DOHH2 (cell line): ENCODE data around the gene CRHBP.

Experiments used
- CTCF ChIP-seq: fragments of 200-600 bp; sonication (generic); IDR thresholded peaks from one replicate; pipeline ENCODE4 v1.5.1; 2014; ENCODE audit warnings: antibody characterized with exemption, mild to moderate bottlenecking, low read depth, low read length; ENCODE audit not compliant: poor library complexity, severe bottlenecking
- EZH2phosphoT487 ChIP-seq: fragments of 200-600 bp; sonication (generic); IDR thresholded peaks from 2 replicates; pipeline ENCODE4 v1.6.1; 2017; ENCODE audit warnings: borderline replicate concordance, mild to moderate bottlenecking, antibody characterized with exemption, low read length, moderate library complexity, mixed read lengths

- TF ChIP-seq CTCF (no peak), EZH2phosphoT487 (no peak)
Measured at GRCh38 chr5:76978869-76979268, 26.0 kb downstream of the CRHBP start.
